Fibroblast of skin of right quadriceps (primary cell): Measurements from ENCODE around the gene MYCT1.
"Not testable (repeated sequence)": the region's sequence is repeated elsewhere in the genome, so short reads cannot be mapped to it uniquely, and the experiment has no call there.

Source experiments
- DNase-seq: peaks from one replicate; pipeline ENCODE4 v3.0.0-alpha.2; 2013

The MYCT1 gene

GRCh38 chr6:152697634-152698033, at the start of gene MYCT1:
MYCT1 (plus strand) TSS chr6:152697897; CDS start chr6:152697903, 6 bp downstream.
- no peak for DNase-seq

GRCh38 chr6:152648105-152648504, 49.6 kb upstream of the MYCT1 start:
- DNase-seq: no peak

- no peak for DNase-seq
Measured at GRCh38 chr6:152651986-152652385, 45.7 kb upstream of the MYCT1 start.

GRCh38 chr6:152661776-152662175, 35.9 kb upstream of the MYCT1 start:
- DNase-seq: no peak

GRCh38 chr6:152669895-152670294, 27.8 kb upstream of the MYCT1 start:
- DNase-seq: peak; percentile 31

- DNase-seq: peak; percentile 38
Measured at GRCh38 chr6:152671171-152671570, 26.5 kb upstream of the MYCT1 start.

- peak; percentile 21 for DNase-seq
Measured at GRCh38 chr6:152673236-152673635, 24.5 kb upstream of the MYCT1 start.

- no peak for DNase-seq
Measured at GRCh38 chr6:152680151-152680550, 17.5 kb upstream of the MYCT1 start.

GRCh38 chr6:152680879-152681517, 16.7 kb upstream of the MYCT1 start:
- DNase-seq: no peak

- no peak for DNase-seq
Measured at GRCh38 chr6:152682141-152682540, 15.6 kb upstream of the MYCT1 start.

- DNase-seq: not testable (repeated sequence)
Measured at GRCh38 chr6:152682935-152683334, 14.8 kb upstream of the MYCT1 start.

GRCh38 chr6:152685819-152686218, 11.9 kb upstream of the MYCT1 start:
- no peak for DNase-seq

- DNase-seq: no peak
Measured at GRCh38 chr6:152695372-152696045, 2.2 kb upstream of the MYCT1 start.

GRCh38 chr6:152696522-152696921, 1.2 kb upstream of the MYCT1 start:
- DNase-seq: peak; percentile 92

GRCh38 chr6:152698692-152699091, 995 bp downstream of the MYCT1 start:
- DNase-seq: no peak

GRCh38 chr6:152700427-152700826, 2.7 kb downstream of the MYCT1 start:
- no peak for DNase-seq

GRCh38 chr6:152701081-152701862, 3.6 kb downstream of the MYCT1 start:
- peak; percentile 64 for DNase-seq

GRCh38 chr6:152701863-152702401, 4.2 kb downstream of the MYCT1 start:
- DNase-seq: peak; percentile 33

GRCh38 chr6:152703750-152704149, 6.1 kb downstream of the MYCT1 start:
- not testable (repeated sequence) for DNase-seq

GRCh38 chr6:152705327-152705726, 7.6 kb downstream of the MYCT1 start:
- no peak for DNase-seq

GRCh38 chr6:152716322-152716721, 18.6 kb downstream of the MYCT1 start:
- no peak for DNase-seq

GRCh38 chr6:152720974-152721373, 23.3 kb downstream of the MYCT1 start:
- DNase-seq: no peak

GRCh38 chr6:152721956-152722355, 24.3 kb downstream of the MYCT1 start:
- DNase-seq: no peak

GRCh38 chr6:152723398-152723797, 25.7 kb downstream of the MYCT1 start:
- peak; percentile 72 for DNase-seq
